DND-41 (cell line): Measurements from ENCODE around the gene CDK9.

Experiments
- ATAC-seq: fragments of 200-7000 bp; cut with Tn5 transposase; 3 replicates; pipeline ENCODE4 v1.9.1; 2021; ENCODE audit warnings: low read depth; ENCODE audit not compliant: insufficient read depth
- DNase-seq: peaks from one replicate; pipeline ENCODE4 v3.0.0-alpha.2; 2020
- H2AFZ ChIP-seq: 2 replicates; pipeline ENCODE4 v1.6.0; 2012; ENCODE audit warnings: low read depth, low read length
- H3K27ac ChIP-seq: 2 replicates; pipeline ENCODE4 v1.5.1; 2012; ENCODE audit warnings: low read length, inconsistent platforms
- H3K27me3 ChIP-seq: fragments of 200-600 bp; sonication (generic); 2 replicates; pipeline ENCODE4 v1.6.0; 2012; ENCODE audit warnings: low read length, mild to moderate bottlenecking, inconsistent platforms; ENCODE audit not compliant: insufficient read depth, poor library complexity
- H3K36me3 ChIP-seq: 2 replicates; pipeline ENCODE4 v1.5.1; 2012; ENCODE audit warnings: low read length, inconsistent platforms; ENCODE audit not compliant: insufficient read depth
- H3K4me1 ChIP-seq: 2 replicates; pipeline ENCODE4 v1.5.1; 2012; ENCODE audit warnings: mild to moderate bottlenecking, low read length; ENCODE audit not compliant: insufficient read depth
- H3K4me2 ChIP-seq: 2 replicates; pipeline ENCODE4 v1.6.0; 2012; ENCODE audit warnings: mild to moderate bottlenecking, moderate library complexity, low read length, inconsistent platforms; ENCODE audit not compliant: insufficient read depth
- H3K4me3 ChIP-seq, 2 experiments: fragments of 200-600 bp in 1 of 2; shearing (Covaris generic) in 1 of 2; 2 replicates each; pipeline ENCODE4 v1.5.1; 2012 to 2016; ENCODE audit warnings: inconsistent platforms in 2 of 2, low read length in 2 of 2, mild to moderate bottlenecking in 2 of 2, low read depth in 1 of 2, moderate library complexity in 1 of 2
- H3K79me2 ChIP-seq: 2 replicates; pipeline ENCODE4 v1.6.0; 2012; ENCODE audit warnings: low read length, inconsistent platforms; ENCODE audit not compliant: insufficient read depth
- H3K9ac ChIP-seq: 2 replicates; pipeline ENCODE4 v1.6.0; 2012; ENCODE audit warnings: low read depth, mild to moderate bottlenecking, inconsistent platforms, low read length, moderate library complexity
- H3K9me3 ChIP-seq: 2 replicates; pipeline ENCODE4 v1.5.1; 2012; ENCODE audit warnings: low read length, moderate library complexity, mild to moderate bottlenecking, inconsistent platforms; ENCODE audit not compliant: insufficient read depth, severe bottlenecking
- H4K20me1 ChIP-seq: 2 replicates; pipeline ENCODE4 v1.6.0; 2012; ENCODE audit warnings: low read length; ENCODE audit not compliant: insufficient read depth
- EZH2 ChIP-seq: IDR thresholded peaks from 3 replicates; pipeline ENCODE4 v1.6.1; 2012; ENCODE audit warnings: borderline replicate concordance, low read depth, mild to moderate bottlenecking, moderate library complexity, low read length, inconsistent platforms; ENCODE audit not compliant: severe bottlenecking
- TF ChIP-seq, protein P1 (sequence below): IDR thresholded peaks from 2 replicates; pipeline ENCODE4 v1.5.1; 2012; ENCODE audit warnings: borderline replicate concordance, low read length, moderate library complexity, mild to moderate bottlenecking; ENCODE audit not compliant: poor library complexity, severe bottlenecking; ENCODE audit errors: extremely low read depth

The CDK9 gene

DNA sequence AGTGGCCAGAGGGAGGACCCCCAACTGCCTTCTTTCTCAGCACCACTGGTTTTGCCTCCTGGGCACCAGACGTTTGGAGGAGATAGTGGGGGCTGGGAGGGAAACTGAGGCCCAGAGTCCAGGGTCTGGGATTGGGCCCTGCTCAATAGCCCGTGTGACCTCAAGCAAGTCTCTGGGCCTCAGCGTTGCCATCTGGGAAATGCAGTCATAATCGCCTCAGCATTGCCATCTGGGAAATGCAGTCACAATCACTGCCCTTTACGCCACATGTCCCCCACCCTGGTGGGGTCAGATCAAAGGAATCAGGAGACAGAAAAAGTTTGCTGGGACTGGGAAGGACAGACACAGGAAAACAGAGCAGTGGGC lies 8.9 kb upstream of the CDK9 start:
- Histone ChIP-seq H3K79me2 (peaks cover 48% of the 10 kb centered on the region), H2AFZ (no peak overlapping the region), H3K9ac (peak overlapping the region; percentile 69), H3K36me3 (peaks cover 17% of the 10 kb centered on the region), H3K4me2 (peak overlapping the region; percentile 71), H3K27ac (peak overlapping the region; percentile 91), H3K4me1 (peaks cover 49% of the 10 kb centered on the region), H3K9me3 (no peaks in the 10 kb centered on the region), H3K27me3 (no peaks in the 10 kb centered on the region), H4K20me1 (no peaks in the 10 kb centered on the region), H3K4me3 (peak overlapping the region; percentile 28 to 71)
- TF ChIP-seq, protein P1, sequence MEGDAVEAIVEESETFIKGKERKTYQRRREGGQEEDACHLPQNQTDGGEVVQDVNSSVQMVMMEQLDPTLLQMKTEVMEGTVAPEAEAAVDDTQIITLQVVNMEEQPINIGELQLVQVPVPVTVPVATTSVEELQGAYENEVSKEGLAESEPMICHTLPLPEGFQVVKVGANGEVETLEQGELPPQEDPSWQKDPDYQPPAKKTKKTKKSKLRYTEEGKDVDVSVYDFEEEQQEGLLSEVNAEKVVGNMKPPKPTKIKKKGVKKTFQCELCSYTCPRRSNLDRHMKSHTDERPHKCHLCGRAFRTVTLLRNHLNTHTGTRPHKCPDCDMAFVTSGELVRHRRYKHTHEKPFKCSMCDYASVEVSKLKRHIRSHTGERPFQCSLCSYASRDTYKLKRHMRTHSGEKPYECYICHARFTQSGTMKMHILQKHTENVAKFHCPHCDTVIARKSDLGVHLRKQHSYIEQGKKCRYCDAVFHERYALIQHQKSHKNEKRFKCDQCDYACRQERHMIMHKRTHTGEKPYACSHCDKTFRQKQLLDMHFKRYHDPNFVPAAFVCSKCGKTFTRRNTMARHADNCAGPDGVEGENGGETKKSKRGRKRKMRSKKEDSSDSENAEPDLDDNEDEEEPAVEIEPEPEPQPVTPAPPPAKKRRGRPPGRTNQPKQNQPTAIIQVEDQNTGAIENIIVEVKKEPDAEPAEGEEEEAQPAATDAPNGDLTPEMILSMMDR, result no peak
- TF ChIP-seq EZH2, result no peak
- no peak for DNase-seq
- ATAC-seq, result 0 out of 3 replicates have a peak, but pooled peaks have one; percentile 2

DNA sequence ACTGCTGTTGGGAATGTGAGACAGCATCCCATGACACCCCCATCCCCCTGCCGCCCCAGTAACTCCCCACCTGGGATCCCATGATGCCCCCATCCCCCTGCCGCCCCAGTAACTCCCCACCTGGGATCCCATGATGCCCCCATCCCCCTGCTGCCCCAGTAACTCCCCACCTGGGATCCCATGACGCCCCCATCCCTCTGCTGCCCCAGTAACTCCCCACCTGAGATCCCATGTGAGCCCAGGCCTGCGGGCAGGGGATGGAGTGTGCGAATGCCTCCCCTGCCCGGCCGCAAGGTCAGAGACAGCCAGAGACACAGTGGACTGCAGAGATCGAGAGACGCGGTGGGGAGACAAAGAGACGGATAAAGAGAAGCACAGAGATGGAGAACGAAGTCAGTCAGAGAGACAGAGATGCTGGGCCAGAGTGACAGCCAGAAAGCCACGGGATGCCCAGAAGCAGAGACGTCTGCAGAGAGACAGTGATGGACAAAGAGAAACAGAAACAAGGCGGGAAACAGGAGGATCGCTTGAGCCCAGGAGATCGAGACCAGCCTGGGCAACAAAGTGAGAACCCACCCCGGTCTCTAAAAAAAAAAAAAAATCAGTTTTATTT lies 8.4 kb upstream of the CDK9 start:
- Histone ChIP-seq H3K36me3 (peaks cover 19% of the 10 kb centered on the region), H3K79me2 (peaks cover 49% of the 10 kb centered on the region), H3K9ac (peak overlapping the region; percentile 69), H3K27me3 (no peaks in the 10 kb centered on the region), H3K9me3 (no peaks in the 10 kb centered on the region), H2AFZ (no peak overlapping the region), H3K4me3 (peak overlapping the region in 1 of 2 experiments; percentile 71; a peak in 3 of 4 replicates), H4K20me1 (no peaks in the 10 kb centered on the region), H3K4me1 (peaks cover 49% of the 10 kb centered on the region), H3K27ac (peak overlapping the region; percentile 91), H3K4me2 (peak overlapping the region; percentile 71)
- ATAC-seq, result no peak
- no peak for DNase-seq
- TF ChIP-seq, protein P1, result no peak
- TF ChIP-seq EZH2, result no peak

DNA sequence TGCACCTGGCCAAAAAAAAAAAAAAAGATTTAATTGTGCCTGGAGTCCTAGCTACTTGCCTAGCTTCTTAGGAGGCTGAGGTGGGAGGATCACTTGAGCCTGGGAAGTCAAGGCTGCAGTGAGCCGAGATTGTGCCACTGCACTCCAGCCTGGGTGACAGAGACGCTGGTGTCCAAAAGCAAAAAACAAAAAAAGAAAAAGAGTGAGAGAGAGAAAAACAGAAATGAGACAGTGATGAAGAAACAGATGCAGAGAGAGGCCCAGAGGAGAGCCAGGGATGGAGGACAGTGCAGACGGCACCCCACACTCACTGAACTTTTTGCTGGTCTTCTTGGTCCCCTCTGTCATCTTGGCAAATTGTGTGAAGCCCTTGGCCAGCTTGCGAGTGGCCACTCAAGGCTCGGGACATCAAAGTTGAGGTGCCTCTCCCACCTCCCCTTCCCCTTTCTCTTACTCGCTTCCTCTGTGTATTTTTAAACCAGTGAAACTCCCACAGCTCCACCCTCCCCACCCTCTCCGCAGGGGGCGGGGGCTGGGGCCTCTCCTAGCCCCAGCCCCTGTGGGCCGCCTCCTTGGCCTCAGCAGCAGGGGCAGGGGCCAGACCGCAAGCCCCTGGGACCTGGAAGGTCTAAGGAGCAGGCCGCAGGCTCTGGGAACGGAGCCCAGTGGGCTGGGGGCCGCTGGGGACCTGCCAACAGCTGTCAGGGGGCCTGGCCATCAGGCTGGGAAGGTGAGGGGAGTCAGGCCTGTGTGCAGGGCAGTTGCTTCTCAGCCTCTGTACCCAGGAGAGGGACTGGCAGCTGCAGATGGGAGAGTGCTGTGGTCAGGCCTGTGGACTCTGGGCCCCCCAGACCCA lies 7.3 kb upstream of the CDK9 start, which contains the start of gene SH2D3C:
Gene SH2D3C (minus strand): TSS at position 387 of the 856 bp plus-strand sequence. CDS start 39 bp downstream, at position 348.
- peak within 1 kb of the TSS; percentile 69 for H3K9ac ChIP-seq
- TF ChIP-seq EZH2, result no peak
- TF ChIP-seq, protein P1, result no peak
- no peak within 1 kb of the TSS for H2AFZ ChIP-seq
- peaks cover 49% of the 10 kb centered on the region for H3K4me1 ChIP-seq
- H3K9me3 ChIP-seq, result no peaks in the 10 kb centered on the region
- peak within 1 kb of the TSS; percentile 72 for H3K27ac ChIP-seq
- H3K27me3 ChIP-seq, result no peaks in the 10 kb centered on the region
- H3K79me2 ChIP-seq, result peaks cover 49% of the 10 kb centered on the region
- peaks cover 19% of the 10 kb centered on the region for H3K36me3 ChIP-seq
- ATAC-seq, result no peak
- no peaks in the 10 kb centered on the region for H4K20me1 ChIP-seq
- peak within 1 kb of the TSS; percentile 71 for H3K4me2 ChIP-seq
- DNase-seq, result no peak
- H3K4me3 ChIP-seq, result peak within 1 kb of the TSS in 1 of 2 experiments; percentile 71; a peak in 2 of 4 replicates
